HepG2 (cell line): ENCODE measurements around the gene ZNF79. TPM values are rescaled to one million over a fixed set of nuclear protein-coding genes. Genes with fewer than 3 reads are reported as not detected.

Source experiments
- ATF7 ChIP-seq, 2 experiments: fragments of 450-650 bp in 1 of 2; sonication (generic) in 1 of 2; formaldehyde crosslinking in 1 of 2; IDR thresholded peaks; 2 replicates each; pipeline versions ENCODE4 v1.4.0 to v1.6.1; 2016 to 2020; ENCODE audit warnings: antibody characterized with exemption in 1 of 2, mild to moderate bottlenecking in 1 of 2, missing genetic modification reagents in 1 of 2
- BCLAF1 ChIP-seq: fragments of 450-650 bp; IDR thresholded peaks from 2 replicates; pipeline ENCODE4 v1.6.1; 2017; ENCODE audit warnings: mild to moderate bottlenecking
- DNMT1 ChIP-seq: sonication (generic); formaldehyde crosslinking; IDR thresholded peaks from 2 replicates; pipeline ENCODE4 v1.5.1; 2020; ENCODE audit warnings: mild to moderate bottlenecking, missing genetic modification reagents
- MEIS2 ChIP-seq: sonication (generic); formaldehyde crosslinking; IDR thresholded peaks from 2 replicates; pipeline ENCODE4 v1.9.0; 2021; ENCODE audit warnings: mild to moderate bottlenecking, missing genetic modification reagents
- NCOA1 ChIP-seq: sonication (generic); formaldehyde crosslinking; IDR thresholded peaks from 2 replicates; pipeline ENCODE4 v1.9.0; 2021; ENCODE audit warnings: missing genetic modification reagents
- NFE2L2 ChIP-seq: fragments of 150-350 bp; IDR thresholded peaks from 2 replicates; pipeline ENCODE4 v1.6.1; 2014; ENCODE audit warnings: low read length
- PHF21A ChIP-seq: sonication (generic); formaldehyde crosslinking; IDR thresholded peaks from 2 replicates; pipeline ENCODE4 v1.5.0; 2020; ENCODE audit warnings: mild to moderate bottlenecking, missing genetic modification reagents
- PITX1 ChIP-seq: sonication (generic); formaldehyde crosslinking; IDR thresholded peaks from 2 replicates; pipeline ENCODE4 v1.5.1; 2020; ENCODE audit warnings: mild to moderate bottlenecking, missing genetic modification reagents
- XRCC5 ChIP-seq: fragments of 200-400 bp; formaldehyde crosslinking; optimal IDR thresholded peaks from 2 replicates; pipeline ENCODE3; 2017; ENCODE audit warnings: mild to moderate bottlenecking, low read length
- YEATS4 ChIP-seq: sonication (generic); formaldehyde crosslinking; IDR thresholded peaks from 2 replicates; pipeline ENCODE4 v1.4.0; 2020; ENCODE audit warnings: missing genetic modification reagents, borderline replicate concordance
- ZNF142 ChIP-seq: sonication (generic); formaldehyde crosslinking; IDR thresholded peaks from 2 replicates; pipeline ENCODE4 v1.4.0; 2020; ENCODE audit warnings: missing genetic modification reagents
- ZNF143 ChIP-seq: sonication (generic); formaldehyde crosslinking; IDR thresholded peaks from 2 replicates; pipeline ENCODE4 v1.4.0; 2020; ENCODE audit warnings: missing genetic modification reagents
- ZNF234 ChIP-seq: sonication (generic); formaldehyde crosslinking; conservative IDR thresholded peaks from 2 replicates; pipeline ENCODE4 v1.5.1; 2020; ENCODE audit warnings: mild to moderate bottlenecking, missing genetic modification reagents
- ZNF3 ChIP-seq: IDR thresholded peaks from 2 replicates; pipeline ENCODE4 v1.7.0; 2017; ENCODE audit warnings: inconsistent platforms
- ZNF337 ChIP-seq: sonication (generic); formaldehyde crosslinking; IDR thresholded peaks from 2 replicates; pipeline ENCODE4 v1.5.1; 2020; ENCODE audit warnings: missing genetic modification reagents, low read depth, mild to moderate bottlenecking, borderline replicate concordance
- ZNF451 ChIP-seq: sonication (generic); formaldehyde crosslinking; IDR thresholded peaks from 2 replicates; pipeline ENCODE4 v1.5.0; 2020; ENCODE audit warnings: mild to moderate bottlenecking, missing genetic modification reagents
- ZNF510 ChIP-seq: sonication (generic); formaldehyde crosslinking; IDR thresholded peaks from 2 replicates; pipeline ENCODE4 v1.4.0; 2020; ENCODE audit warnings: low read depth, mild to moderate bottlenecking, missing genetic modification reagents
- ZNF792 ChIP-seq: IDR thresholded peaks from 2 replicates; pipeline ENCODE4 v1.6.1; 2016
- ZNF841 ChIP-seq: sonication (generic); formaldehyde crosslinking; IDR thresholded peaks from 2 replicates; pipeline ENCODE4 v1.8.1; 2023; ENCODE audit warnings: missing genetic modification reagents, borderline replicate concordance
- polyA plus RNA-seq, 8 experiments: library from polyadenylated mRNA; depleted of rRNA in 3 of 8; stranded (reverse) in 7 of 8; unstranded in 1 of 8; fragments of >200 nt; fragmentation: Illumina TruSeq in 4 of 8; extraction: Trizol in 4 of 8; gene quantifications; 2 replicates each; pipeline versions ENCODE4 v1.2.1 to v1.2.3, GENCODE V29; 2011 to 2016; ENCODE audit warnings: low read depth in 4 of 8, missing spikeins in 1 of 8, mixed read lengths in 1 of 8; ENCODE audit not compliant: insufficient read depth in 1 of 8
- total RNA-seq, 5 experiments: library from RNA; depleted of rRNA; stranded (reverse); fragments of >200 nt; fragmentation: Illumina TruSeq; extraction: Trizol; gene quantifications; 2 replicates each; pipeline ENCODE4 v1.2.3, GENCODE V29; 2016; ENCODE audit warnings: low read depth in 1 of 5
- TF ChIP-seq, protein P1 (sequence below): IDR thresholded peaks from 2 replicates; pipeline ENCODE4 v1.6.1; 2016; ENCODE audit warnings: missing compliant biosample characterization, missing genetic modification reagents, borderline replicate concordance

The ZNF79 gene
- total and polyA plus RNA-seq, 2 of the 13 experiments (the other 11 are each of a cell fraction or from before 2014, with no cell fraction given), result 3.7 to 8.1 TPM

- 0 out of 2 replicates have a peak, but pooled peaks have one; percentile 76 for TF ChIP-seq NCOA1 (CRISPR knock-in tag)
- TF ChIP-seq ZNF841, result peak; percentile 77; the same call in 1 of the 2 replicates
- no peak for TF ChIP-seq ATF7 (IDR thresholded peaks at IDR 0.05)
- peak; percentile 69; the same call in 1 of the 2 replicates for TF ChIP-seq ATF7 (CRISPR knock-in tag; IDR thresholded peaks at IDR 0.05)
- TF ChIP-seq ZNF792, result peak; percentile 83; the same call in 1 of the 2 replicates
- TF ChIP-seq ZNF510, result peak; percentile 95
- TF ChIP-seq ZNF337 (CRISPR knock-in tag), result 0 out of 2 replicates have a peak, but pooled peaks have one; percentile 59
- TF ChIP-seq YEATS4 (CRISPR knock-in tag), result peak; percentile 88; the same call in 1 of the 2 replicates
- peak; percentile 48; the same call in 1 of the 2 replicates for TF ChIP-seq ZNF451 (CRISPR knock-in tag)
- no peak; the same call in 1 of the 2 replicates for TF ChIP-seq ZNF234 (CRISPR knock-in tag)
- TF ChIP-seq BCLAF1, result no peak
- TF ChIP-seq, protein P1, sequence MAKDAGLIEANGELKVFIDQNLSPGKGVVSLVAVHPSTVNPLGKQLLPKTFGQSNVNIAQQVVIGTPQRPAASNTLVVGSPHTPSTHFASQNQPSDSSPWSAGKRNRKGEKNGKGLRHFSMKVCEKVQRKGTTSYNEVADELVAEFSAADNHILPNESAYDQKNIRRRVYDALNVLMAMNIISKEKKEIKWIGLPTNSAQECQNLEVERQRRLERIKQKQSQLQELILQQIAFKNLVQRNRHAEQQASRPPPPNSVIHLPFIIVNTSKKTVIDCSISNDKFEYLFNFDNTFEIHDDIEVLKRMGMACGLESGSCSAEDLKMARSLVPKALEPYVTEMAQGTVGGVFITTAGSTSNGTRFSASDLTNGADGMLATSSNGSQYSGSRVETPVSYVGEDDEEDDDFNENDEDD, result peak; percentile 55; the same call in 1 of the 2 replicates
- TF ChIP-seq ZNF3 (CRISPR knock-in tag), result no peak
- peak; percentile 94 for TF ChIP-seq MEIS2 (CRISPR knock-in tag)
- TF ChIP-seq DNMT1 (CRISPR knock-in tag), result no peak; the same call in 1 of the 2 replicates
- no peak for TF ChIP-seq XRCC5
- TF ChIP-seq ZNF143 (CRISPR knock-in tag), result peak; percentile 82
- no peak; the same call in 1 of the 2 replicates for TF ChIP-seq PHF21A (CRISPR knock-in tag)
- TF ChIP-seq NFE2L2, result no peak
- TF ChIP-seq PITX1 (CRISPR knock-in tag), result peak; percentile 51; the same call in 1 of the 2 replicates
- TF ChIP-seq ZNF142 (CRISPR knock-in tag), result peak; percentile 35; the same call in 1 of the 2 replicates
Observed at GRCh38 chr9:127450830-127451607, 26.8 kb downstream of the ZNF79 start, which contains the start of the genes LRSAM1 and RPL12 (continued).
